CD4-positive, alpha-beta T cell treated with Interleukin-6 for 4 hours (primary cell): ENCODE data around the gene GAL3ST1.

ENCODE experiments used
- DNase-seq: peaks from one replicate; pipeline ENCODE4 v3.0.0-alpha.2; 2020; ENCODE audit warnings: mixed read lengths

GAL3ST1 gene

DNA sequence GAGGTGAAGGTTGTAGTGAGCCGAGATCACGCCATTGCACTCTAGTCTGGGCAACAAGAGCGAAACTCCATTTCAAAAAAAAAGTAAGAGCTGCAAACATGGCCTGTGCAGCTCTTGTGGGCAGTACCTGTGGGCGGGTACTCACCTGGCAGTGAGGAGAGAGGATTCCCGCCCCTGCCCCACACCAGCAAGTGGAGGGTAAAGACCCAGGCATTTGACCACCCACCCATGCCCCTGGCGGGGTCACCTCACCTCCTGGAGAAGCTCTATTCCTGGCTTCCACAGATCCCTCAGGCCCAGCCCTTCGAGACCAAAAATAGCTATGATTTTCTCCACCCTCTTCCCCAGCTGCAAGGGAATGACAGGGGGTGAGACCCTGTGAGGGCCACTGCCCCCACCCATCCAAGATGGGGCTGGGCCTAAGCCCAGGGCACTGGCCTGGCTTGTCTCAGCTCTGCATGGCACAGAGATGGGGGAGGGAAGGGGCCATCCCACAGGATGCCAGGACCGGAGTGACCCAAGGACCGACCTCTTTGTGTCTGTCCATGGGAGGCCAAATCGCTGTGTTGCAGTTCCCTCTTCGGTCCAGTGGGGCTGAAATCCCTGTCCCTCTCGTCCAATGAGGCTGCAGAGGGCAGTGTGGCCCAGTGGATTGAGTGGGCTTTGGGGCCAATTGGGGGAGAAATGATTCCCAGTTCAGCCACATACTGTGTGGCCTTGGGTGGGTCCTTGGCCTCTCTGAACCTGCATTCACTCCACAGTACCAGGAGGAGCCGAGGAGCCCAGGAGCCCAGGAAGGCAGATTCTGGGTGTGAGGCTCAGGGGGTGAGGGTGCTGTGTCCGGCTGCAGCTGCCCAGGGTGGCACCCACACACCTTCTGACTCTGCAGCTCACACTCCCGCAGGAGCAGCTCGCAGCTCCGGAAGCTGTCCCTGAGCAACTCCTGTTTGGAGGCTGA, 42.5 kb downstream of the GAL3ST1 start:
- no peak for DNase-seq

DNA sequence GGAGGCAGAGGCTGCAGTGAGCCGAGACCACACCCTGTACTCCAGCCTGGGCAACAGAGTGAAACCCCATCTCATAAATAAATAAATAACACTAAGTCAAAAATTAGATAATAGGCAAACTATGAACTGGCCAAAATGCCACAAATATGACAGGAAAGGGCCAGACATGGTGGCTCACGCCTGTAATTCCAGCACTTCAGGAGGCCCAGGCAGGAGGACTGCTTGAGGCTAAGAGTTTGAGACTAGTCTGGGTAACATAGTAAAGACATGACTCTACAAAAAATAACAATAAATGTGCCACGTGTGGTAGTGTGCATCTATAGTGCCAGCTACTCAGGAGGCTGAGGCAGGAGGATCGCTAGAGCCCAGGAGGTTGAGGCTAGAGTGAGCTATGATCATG, 47.8 kb downstream of the GAL3ST1 start:
- no peak for DNase-seq

DNA sequence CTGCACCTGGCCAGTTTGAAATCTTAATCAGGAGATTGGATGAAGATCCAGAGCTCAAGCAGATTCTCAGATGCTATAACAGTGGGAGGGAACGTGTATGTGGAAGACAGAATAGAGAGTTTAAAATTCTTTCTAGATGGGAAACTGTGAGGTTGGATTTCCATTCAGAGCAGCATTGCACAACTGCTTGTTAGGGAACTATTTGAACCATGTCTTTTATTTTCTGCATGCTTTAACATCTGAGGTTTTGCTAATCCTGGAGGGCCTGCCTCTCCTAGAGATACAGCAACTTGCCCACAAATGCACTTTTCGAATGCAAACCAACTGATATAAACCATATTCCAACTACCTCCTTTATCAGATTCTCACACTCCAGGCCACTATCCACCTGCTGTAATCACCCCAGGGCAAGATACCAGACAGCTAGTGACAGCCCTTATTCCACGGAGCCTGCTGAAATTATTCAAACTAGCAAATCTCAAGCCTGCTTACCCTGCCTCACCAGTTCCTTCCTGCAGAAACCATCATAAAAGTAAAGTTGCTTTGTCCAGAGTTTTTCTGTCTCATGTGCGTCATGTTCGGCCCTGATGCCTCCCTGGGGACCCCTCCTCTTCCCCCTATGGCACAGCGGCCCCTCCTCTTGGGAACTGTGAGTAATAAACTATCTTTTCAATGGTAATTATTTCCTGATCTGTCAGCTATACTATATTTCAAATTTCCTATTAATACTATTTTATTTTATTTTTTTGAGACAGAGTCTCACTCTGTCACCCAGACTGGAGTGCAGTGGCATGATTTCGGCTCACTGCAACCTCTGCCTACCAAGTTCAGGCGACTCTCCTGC, 50.6 kb downstream of the GAL3ST1 start:
- DNase-seq, result no peak

DNA sequence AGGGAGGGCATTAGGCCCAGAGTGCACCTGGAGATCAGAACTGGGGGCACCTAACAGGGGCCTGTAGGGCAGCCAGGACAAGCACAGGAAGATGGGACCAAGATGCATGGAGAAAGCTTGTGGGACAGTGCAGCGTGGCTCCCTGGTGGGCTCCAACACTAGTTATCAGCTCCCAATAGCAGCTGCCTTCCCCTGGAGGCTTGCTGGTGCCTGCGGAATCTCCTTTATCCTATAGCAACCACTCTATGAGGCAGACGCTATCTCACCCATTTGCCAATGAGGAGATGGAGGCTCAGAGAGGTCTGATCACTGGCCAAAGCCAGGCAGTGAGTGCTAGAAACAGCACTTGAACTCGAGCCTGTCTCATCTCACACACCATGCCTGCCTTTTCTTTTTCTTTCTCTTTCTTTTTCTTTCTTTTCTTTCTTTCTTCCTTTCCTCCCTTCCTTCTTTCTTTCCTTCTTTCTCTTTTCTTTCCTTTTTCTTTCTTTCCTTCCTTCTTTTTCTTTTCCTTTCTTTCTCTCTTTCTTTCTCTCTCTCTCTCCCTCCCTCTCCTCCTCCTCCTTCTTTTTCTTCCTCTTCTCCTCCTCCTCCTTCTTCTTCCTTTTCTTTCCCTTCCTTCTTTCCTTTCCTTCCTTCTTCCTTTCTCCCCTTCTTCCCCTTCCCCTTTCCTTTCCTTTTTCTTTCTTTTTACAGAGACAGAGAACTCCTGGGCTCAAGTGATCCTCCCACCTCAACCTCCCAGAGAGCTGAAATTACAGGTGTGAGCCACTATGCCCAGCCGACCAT, 52.9 kb downstream of the GAL3ST1 start:
- DNase-seq, result no peak

DNA sequence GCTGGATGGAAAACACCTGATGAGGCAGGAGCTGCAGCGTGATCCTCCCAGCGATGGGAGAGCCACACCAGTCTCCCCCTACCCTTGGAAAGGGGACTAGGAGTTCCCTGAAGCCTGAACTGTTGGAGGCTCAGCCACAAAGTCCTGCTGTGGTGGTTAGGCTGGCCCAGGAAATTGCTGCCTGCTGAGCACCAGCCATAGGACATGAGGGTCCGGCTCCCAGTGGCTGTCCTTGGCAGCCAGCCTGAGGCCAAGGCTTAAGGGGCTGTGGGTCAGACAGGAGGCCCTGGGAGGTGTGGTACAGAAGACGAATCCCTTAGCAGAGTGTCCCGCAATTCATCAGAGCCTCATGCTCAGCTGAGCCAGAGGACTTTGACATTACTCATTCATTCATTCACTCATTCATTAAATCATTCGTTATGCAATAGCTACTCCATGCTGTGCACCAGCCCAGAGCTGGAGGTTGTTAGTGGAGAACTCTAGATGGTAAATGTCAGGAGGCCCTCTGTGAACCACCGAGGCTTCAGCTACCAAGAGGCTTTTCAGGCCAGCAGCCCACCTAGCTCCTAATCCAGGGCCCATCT, 54.5 kb downstream of the GAL3ST1 start:
- DNase-seq, result no peak

DNA sequence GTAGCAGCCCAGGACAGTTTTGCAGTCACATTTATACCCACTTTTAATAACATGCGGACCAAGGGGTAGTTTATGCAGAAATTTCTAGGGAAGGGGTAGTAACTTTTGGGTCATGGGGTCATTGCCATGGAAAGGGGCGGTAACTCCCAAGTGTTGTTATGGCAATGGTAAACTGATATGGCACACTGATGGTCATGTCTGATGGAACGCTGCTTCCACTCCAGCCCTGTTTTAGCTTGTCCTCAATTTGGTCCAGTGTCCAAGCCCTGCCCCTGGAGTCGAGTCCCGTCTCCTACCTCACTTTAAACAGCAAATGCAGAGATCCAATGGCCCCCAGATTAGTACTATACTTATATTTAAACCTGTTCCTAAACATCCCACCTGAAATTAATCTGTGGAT, 57.7 kb downstream of the GAL3ST1 start:
- DNase-seq, result no peak

DNA sequence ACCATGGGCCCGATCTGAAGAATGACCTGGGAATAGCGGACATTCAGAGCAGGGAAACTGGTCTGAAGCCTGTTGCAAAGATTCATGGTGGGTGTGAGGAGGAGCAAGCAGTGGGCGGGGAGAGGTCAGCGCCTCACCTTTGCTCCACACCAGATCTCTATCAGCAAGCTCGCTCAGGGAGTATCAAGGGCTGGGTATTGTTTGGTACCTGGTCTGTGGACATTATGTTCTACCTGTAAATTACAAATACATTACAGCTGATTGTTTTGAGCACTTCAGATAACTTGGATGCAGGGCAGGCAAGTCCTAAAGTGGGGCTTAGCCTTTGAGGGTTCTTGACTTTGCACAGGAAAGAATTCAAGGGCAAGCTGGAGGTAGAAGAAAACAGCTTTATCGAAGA, 58.2 kb downstream of the GAL3ST1 start:
- no peak for DNase-seq

DNA sequence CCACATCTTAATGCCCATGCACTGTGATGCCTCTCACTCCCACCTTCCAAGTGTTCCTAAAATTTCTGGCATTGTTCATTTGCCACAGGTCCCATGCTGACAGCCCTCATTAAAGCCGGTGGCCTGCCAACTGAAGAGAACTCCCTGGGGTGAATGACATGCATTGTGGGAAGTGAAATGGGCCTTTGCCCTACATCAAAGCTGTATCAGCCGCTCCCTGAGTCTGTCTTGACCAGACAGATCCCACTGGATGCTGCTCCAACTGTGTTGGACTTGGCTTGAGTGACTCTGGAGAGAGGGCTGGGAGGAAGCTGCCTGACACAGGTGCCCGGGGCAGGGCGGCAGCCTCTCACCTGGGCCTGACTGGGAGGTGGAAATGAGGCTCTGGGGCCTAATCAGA, 60.2 kb downstream of the GAL3ST1 start:
- DNase-seq, result no peak

DNA sequence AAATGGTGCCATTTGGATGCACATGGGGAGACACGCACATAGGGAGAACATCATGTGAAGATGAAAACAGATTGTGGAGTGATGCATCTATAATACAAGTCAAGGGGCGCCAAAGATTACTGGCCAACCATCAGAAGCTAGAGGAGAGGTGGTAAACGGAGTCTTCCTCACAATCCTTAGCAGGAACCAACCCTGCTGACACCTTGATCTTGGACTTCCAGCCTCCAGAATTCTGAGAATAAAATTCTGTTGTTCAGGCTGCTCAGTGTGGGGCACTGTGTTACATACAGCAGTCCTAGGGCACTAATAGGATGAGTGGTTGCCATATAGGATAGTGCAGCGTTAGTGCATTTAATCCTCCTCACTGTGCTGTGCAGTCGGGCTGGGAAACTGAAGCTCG, 61.0 kb downstream of the GAL3ST1 start:
- no peak for DNase-seq

DNA sequence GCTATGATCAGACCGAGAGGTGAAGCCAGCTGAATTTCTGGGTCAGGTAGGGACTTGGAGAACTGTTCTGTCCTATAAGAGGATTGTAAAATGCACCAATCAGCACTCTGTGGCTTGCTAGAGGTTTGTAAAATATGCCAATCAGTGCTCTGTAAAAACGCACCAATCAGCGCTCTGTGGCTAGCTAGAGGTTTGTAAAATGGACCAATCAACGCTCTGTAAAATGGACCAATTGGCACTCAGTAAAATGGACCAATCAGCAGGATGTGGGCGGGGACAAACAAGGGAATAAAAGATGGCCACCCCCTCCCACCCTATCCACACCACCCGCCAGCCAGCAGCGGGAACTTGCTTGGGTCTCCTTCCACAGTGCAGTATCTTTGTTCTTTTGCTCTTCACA, 62.6 kb downstream of the GAL3ST1 start:
- DNase-seq, result no peak

DNA sequence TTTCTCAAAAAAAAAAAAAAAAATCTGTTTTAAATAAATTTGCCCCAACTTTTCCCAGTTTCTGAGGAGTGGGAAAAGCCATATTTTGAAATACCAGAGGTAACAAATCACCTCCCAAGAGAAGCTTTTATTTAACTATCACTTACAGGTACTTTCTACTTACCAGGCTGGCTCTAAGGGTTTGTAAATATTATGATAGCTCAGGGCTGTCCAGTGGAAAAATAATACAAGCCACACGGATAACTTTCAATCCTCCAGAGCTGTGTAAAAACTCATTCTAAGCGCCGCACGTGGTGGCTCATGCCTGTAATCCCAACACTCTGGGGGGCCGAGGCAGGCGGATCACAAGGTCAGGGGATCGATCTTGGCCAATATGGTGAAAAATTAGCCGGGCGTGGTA, 63.4 kb downstream of the GAL3ST1 start:
- no peak for DNase-seq

DNA sequence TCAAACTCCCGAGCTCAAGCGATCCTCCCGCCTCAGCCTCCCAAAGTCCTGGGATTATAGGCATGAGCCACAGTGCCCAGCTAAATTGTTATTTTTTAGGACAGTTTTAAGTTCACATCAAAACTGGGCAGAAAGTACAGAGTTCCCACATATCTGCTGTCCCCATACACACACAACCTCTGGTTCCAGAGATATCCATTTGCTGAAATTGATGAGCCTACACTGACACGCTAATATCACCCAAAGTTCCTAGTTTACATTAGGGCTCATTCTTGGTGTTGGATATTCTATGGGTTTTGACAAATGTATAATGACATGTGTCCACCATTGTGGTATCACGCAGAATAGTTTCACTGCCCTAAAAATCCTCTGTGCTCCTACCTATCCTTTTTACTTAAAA, 66.2 kb downstream of the GAL3ST1 start:
- DNase-seq, result no peak

DNA sequence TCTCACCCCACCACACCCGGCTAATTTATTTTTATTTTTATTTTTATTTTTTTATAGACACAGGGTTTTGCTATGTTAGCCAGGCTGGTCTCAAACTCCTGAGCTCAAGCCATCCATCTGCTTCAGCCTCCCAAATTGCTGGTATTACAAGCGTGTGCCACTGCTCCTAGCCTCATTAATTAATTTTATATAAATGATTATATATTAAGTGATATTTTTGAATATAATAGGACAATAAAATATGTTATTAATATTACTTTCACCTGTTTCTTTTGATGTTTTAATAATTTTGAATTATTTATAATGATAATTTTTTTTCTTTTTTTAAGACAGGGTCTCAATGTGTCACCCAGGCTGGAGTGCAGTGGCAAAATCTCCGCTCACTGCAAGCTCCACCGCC, 66.8 kb downstream of the GAL3ST1 start:
- DNase-seq, result no peak

DNA sequence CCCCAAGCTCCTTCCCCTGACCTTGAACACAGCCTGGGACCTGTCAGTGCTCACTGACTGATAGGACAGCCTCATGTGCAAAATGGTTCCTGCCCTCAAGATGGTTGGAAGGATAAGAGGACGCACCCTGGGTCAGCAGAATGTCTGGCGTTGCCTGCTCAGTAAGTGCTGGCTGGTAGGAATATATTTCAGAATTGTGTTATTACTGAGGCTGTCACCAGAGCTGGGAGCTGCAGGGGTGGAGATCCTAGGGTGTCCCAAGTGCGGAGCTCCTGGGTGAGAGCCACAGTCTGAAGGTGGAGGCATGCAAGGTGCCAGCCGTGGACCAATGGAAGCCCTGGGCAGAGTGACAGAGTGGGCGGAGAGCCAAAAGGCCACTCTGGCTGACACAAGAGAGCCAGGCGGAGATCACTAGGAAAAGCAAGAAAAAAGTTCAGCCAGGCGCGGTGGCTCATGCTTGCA, 67.9 kb downstream of the GAL3ST1 start:
- DNase-seq, result no peak
